ENCODE measurements around the gene C14orf93. TPM values are rescaled to one million over a fixed set of nuclear protein-coding genes. Genes with fewer than 3 reads are reported as not detected.

C14orf93 gene
- total RNA-seq, 3 donors from 2014 or later (not counting 1 experiment from before 2014, with no cell fraction given): 12.1 to 15.1 (median 13.6) TPM

GRCh38 chr14:23045419-23046357, 35.7 kb upstream of the C14orf93 start:
- H3K36me3 ChIP-seq (ENCODE audit: control insufficient read depth, insufficient read depth, low read length): no peaks in the 10 kb centered on the region
- no peaks in the 10 kb centered on the region for H3K27me3 ChIP-seq (ENCODE audit: control insufficient read depth, insufficient read depth, low read length)
- no peak overlapping the region for H3K4me3 Mint-ChIP-seq
- H3K4me1 ChIP-seq (ENCODE audit: control insufficient read depth, insufficient read depth, low read length): no peaks in the 10 kb centered on the region
- intact Hi-C loops (cut with micrococcal nuclease): no loop called here
- H3K27me3 Mint-ChIP-seq (ENCODE audit: low read depth in 2 of 2): peaks cover 0 to 6% of the 10 kb centered on the region in 2 donors
- no peak overlapping the region for H3K4me3 ChIP-seq (ENCODE audit: low read length)
- H3K36me3 Mint-ChIP-seq: no peaks in the 10 kb centered on the region
- peaks cover 0 to 5% of the 10 kb centered on the region in 2 donors for H3K4me1 Mint-ChIP-seq
- H3K27ac ChIP-seq (ENCODE audit: low read length): no peak overlapping the region
- no peaks in the 10 kb centered on the region for H3K9me3 ChIP-seq (ENCODE audit: control insufficient read depth, insufficient read depth, low read length)
- no peak for TF ChIP-seq CTCF (IDR thresholded peaks at IDR 0.05)
- H3K9me3 Mint-ChIP-seq: no peaks in the 10 kb centered on the region
- ATAC-seq (no peak), DNase-seq (no peak)
- WGBS (ENCODE audit: insufficient coverage): 86% methylated on average over 13 of the region's 13 CpGs
- H3K27ac Mint-ChIP-seq: no peak overlapping the region

GRCh38 chr14:23044840-23045239, 34.9 kb upstream of the C14orf93 start:
- Mint-ChIP-seq H3K4me1 (peaks cover 0 to 5% of the 10 kb centered on the region in 2 donors), H3K27me3 (ENCODE audit: low read depth in 2 of 2) (peaks cover 0 to 6% of the 10 kb centered on the region in 2 donors), H3K27ac (no peak overlapping the region), H3K4me3 (no peak overlapping the region), H3K36me3 (no peaks in the 10 kb centered on the region), H3K9me3 (no peaks in the 10 kb centered on the region)
- Histone ChIP-seq H3K27ac (ENCODE audit: low read length) (no peak overlapping the region), H3K4me1 (ENCODE audit: control insufficient read depth, insufficient read depth, low read length) (no peaks in the 10 kb centered on the region), H3K27me3 (ENCODE audit: control insufficient read depth, insufficient read depth, low read length) (no peaks in the 10 kb centered on the region), H3K36me3 (ENCODE audit: control insufficient read depth, insufficient read depth, low read length) (no peaks in the 10 kb centered on the region), H3K4me3 (ENCODE audit: low read length) (no peak overlapping the region), H3K9me3 (ENCODE audit: control insufficient read depth, insufficient read depth, low read length) (no peaks in the 10 kb centered on the region)
- TF ChIP-seq CTCF (IDR thresholded peaks at IDR 0.05): no peak
- 93% methylated on average over 8 of the region's 8 CpGs for WGBS (ENCODE audit: insufficient coverage)
- DNase-seq (no peak), ATAC-seq (no peak)
- intact Hi-C loops (cut with micrococcal nuclease): no loop called here

GRCh38 chr14:23043754-23044153, 33.8 kb upstream of the C14orf93 start:
- intact Hi-C loops (cut with micrococcal nuclease): no loop called here
- Histone ChIP-seq H3K36me3 (ENCODE audit: control insufficient read depth, insufficient read depth, low read length) (no peaks in the 10 kb centered on the region), H3K4me3 (ENCODE audit: low read length) (no peak overlapping the region), H3K27ac (ENCODE audit: low read length) (no peak overlapping the region), H3K9me3 (ENCODE audit: control insufficient read depth, insufficient read depth, low read length) (no peaks in the 10 kb centered on the region), H3K4me1 (ENCODE audit: control insufficient read depth, insufficient read depth, low read length) (no peaks in the 10 kb centered on the region), H3K27me3 (ENCODE audit: control insufficient read depth, insufficient read depth, low read length) (no peaks in the 10 kb centered on the region)
- no peak overlapping the region for H3K27ac Mint-ChIP-seq
- H3K36me3 Mint-ChIP-seq: no peaks in the 10 kb centered on the region
- ATAC-seq (no peak), DNase-seq (no peak)
- peaks cover 0 to 5% of the 10 kb centered on the region in 2 donors for H3K4me1 Mint-ChIP-seq
- peaks cover 0 to 6% of the 10 kb centered on the region in 2 donors for H3K27me3 Mint-ChIP-seq (ENCODE audit: low read depth in 2 of 2)
- no peak overlapping the region for H3K4me3 Mint-ChIP-seq
- H3K9me3 Mint-ChIP-seq: no peaks in the 10 kb centered on the region
- TF ChIP-seq CTCF (IDR thresholded peaks at IDR 0.05): no peak
- WGBS (ENCODE audit: insufficient coverage): 100% methylated on average over 3 of the region's 3 CpGs
